DND-41 (cell line): ENCODE measurements around the gene MXD3.

Experiments used
- ATAC-seq: fragments of 200-7000 bp; cut with Tn5 transposase; 3 replicates; pipeline ENCODE4 v1.9.1; 2021; ENCODE audit warnings: low read depth; ENCODE audit not compliant: insufficient read depth
- DNase-seq: peaks from one replicate; pipeline ENCODE4 v3.0.0-alpha.2; 2020
- H2AFZ ChIP-seq: 2 replicates; pipeline ENCODE4 v1.6.0; 2012; ENCODE audit warnings: low read depth, low read length
- H3K27ac ChIP-seq: 2 replicates; pipeline ENCODE4 v1.5.1; 2012; ENCODE audit warnings: low read length, inconsistent platforms
- H3K27me3 ChIP-seq: fragments of 200-600 bp; sonication (generic); 2 replicates; pipeline ENCODE4 v1.6.0; 2012; ENCODE audit warnings: low read length, mild to moderate bottlenecking, inconsistent platforms; ENCODE audit not compliant: insufficient read depth, poor library complexity
- H3K36me3 ChIP-seq: 2 replicates; pipeline ENCODE4 v1.5.1; 2012; ENCODE audit warnings: low read length, inconsistent platforms; ENCODE audit not compliant: insufficient read depth
- H3K4me1 ChIP-seq: 2 replicates; pipeline ENCODE4 v1.5.1; 2012; ENCODE audit warnings: mild to moderate bottlenecking, low read length; ENCODE audit not compliant: insufficient read depth
- H3K4me2 ChIP-seq: 2 replicates; pipeline ENCODE4 v1.6.0; 2012; ENCODE audit warnings: mild to moderate bottlenecking, moderate library complexity, low read length, inconsistent platforms; ENCODE audit not compliant: insufficient read depth
- H3K4me3 ChIP-seq, 2 experiments: fragments of 200-600 bp in 1 of 2; shearing (Covaris generic) in 1 of 2; 2 replicates each; pipeline ENCODE4 v1.5.1; 2012 to 2016; ENCODE audit warnings: inconsistent platforms in 2 of 2, low read length in 2 of 2, mild to moderate bottlenecking in 2 of 2, low read depth in 1 of 2, moderate library complexity in 1 of 2
- H3K79me2 ChIP-seq: 2 replicates; pipeline ENCODE4 v1.6.0; 2012; ENCODE audit warnings: low read length, inconsistent platforms; ENCODE audit not compliant: insufficient read depth
- H3K9ac ChIP-seq: 2 replicates; pipeline ENCODE4 v1.6.0; 2012; ENCODE audit warnings: low read depth, mild to moderate bottlenecking, inconsistent platforms, low read length, moderate library complexity
- H3K9me3 ChIP-seq: 2 replicates; pipeline ENCODE4 v1.5.1; 2012; ENCODE audit warnings: low read length, moderate library complexity, mild to moderate bottlenecking, inconsistent platforms; ENCODE audit not compliant: insufficient read depth, severe bottlenecking
- H4K20me1 ChIP-seq: 2 replicates; pipeline ENCODE4 v1.6.0; 2012; ENCODE audit warnings: low read length; ENCODE audit not compliant: insufficient read depth
- CTCF ChIP-seq: IDR thresholded peaks from 2 replicates; pipeline ENCODE4 v1.5.1; 2012; ENCODE audit warnings: borderline replicate concordance, low read length, moderate library complexity, mild to moderate bottlenecking; ENCODE audit not compliant: poor library complexity, severe bottlenecking; ENCODE audit errors: extremely low read depth
- EZH2 ChIP-seq: IDR thresholded peaks from 3 replicates; pipeline ENCODE4 v1.6.1; 2012; ENCODE audit warnings: borderline replicate concordance, low read depth, mild to moderate bottlenecking, moderate library complexity, low read length, inconsistent platforms; ENCODE audit not compliant: severe bottlenecking

MXD3 gene

GRCh38 chr5:177310332-177310731, 1.4 kb downstream of the MXD3 start:
- peak overlapping the region; percentile 79; a peak in 3 of 4 replicates for H3K4me3 ChIP-seq
- peak overlapping the region; percentile 81 for H3K4me2 ChIP-seq
- peak overlapping the region; percentile 83 for H3K27ac ChIP-seq
- no peaks in the 10 kb centered on the region for H3K9me3 ChIP-seq
- H3K4me1 ChIP-seq = peaks cover 66% of the 10 kb centered on the region
- H3K27me3 ChIP-seq = no peaks in the 10 kb centered on the region
- peak overlapping the region; percentile 77 for H3K9ac ChIP-seq
- no peak overlapping the region for H2AFZ ChIP-seq
- peaks cover 59% of the 10 kb centered on the region for H3K36me3 ChIP-seq
- TF ChIP-seq EZH2 = no peak
- TF ChIP-seq CTCF = no peak
- ATAC-seq (no peak), DNase-seq (no peak)
- H4K20me1 ChIP-seq = peaks cover 45% of the 10 kb centered on the region
- peaks cover 71% of the 10 kb centered on the region for H3K79me2 ChIP-seq

GRCh38 chr5:177309351-177310191, 2.1 kb downstream of the MXD3 start:
- peaks cover 62% of the 10 kb centered on the region for H3K36me3 ChIP-seq
- ATAC-seq (0 out of 3 replicates have a peak, but pooled peaks have one; percentile 13), DNase-seq (peak; percentile 69)
- peak overlapping the region in 1 of 2 experiments; percentile 79; a peak in 2 of 4 replicates for H3K4me3 ChIP-seq
- H3K27ac ChIP-seq = peak overlapping the region; percentile 83
- no peaks in the 10 kb centered on the region for H3K9me3 ChIP-seq
- peaks cover 78% of the 10 kb centered on the region for H3K79me2 ChIP-seq
- H2AFZ ChIP-seq = no peak overlapping the region
- peak overlapping the region; percentile 81 for H3K4me2 ChIP-seq
- H4K20me1 ChIP-seq = peaks cover 49% of the 10 kb centered on the region
- H3K4me1 ChIP-seq = peaks cover 73% of the 10 kb centered on the region
- TF ChIP-seq EZH2 (no peak), CTCF (peak; percentile 90)
- H3K9ac ChIP-seq = peak overlapping the region; percentile 77
- H3K27me3 ChIP-seq = no peaks in the 10 kb centered on the region

GRCh38 chr5:177308740-177309139, 3.0 kb downstream of the MXD3 start:
- DNase-seq = no peak
- ATAC-seq = no peak
- Histone ChIP-seq H3K27me3 (no peaks in the 10 kb centered on the region), H3K27ac (peak overlapping the region; percentile 83), H3K79me2 (peaks cover 83% of the 10 kb centered on the region), H3K36me3 (peaks cover 65% of the 10 kb centered on the region), H3K4me2 (0 out of 2 replicates have a peak overlapping the region, but pooled peaks have one; percentile 81), H3K4me1 (peaks cover 69% of the 10 kb centered on the region), H4K20me1 (peaks cover 54% of the 10 kb centered on the region), H3K9ac (no peak overlapping the region), H2AFZ (no peak overlapping the region), H3K9me3 (no peaks in the 10 kb centered on the region), H3K4me3 (no peak overlapping the region)
- no peak for TF ChIP-seq EZH2
- no peak for TF ChIP-seq CTCF
